IPS-18c (cell line): Measurements from ENCODE around the gene OR1F1.

Source experiments
- H3K4me3 ChIP-seq: 2 replicates; pipeline ENCODE4 v1.7.0; 2013; ENCODE audit warnings: low read depth, mild to moderate bottlenecking, low read length, moderate library complexity; ENCODE audit not compliant: insufficient read depth
- H3K9me3 ChIP-seq: one replicate; pipeline ENCODE4 v1.6.1; 2013; ENCODE audit warnings: mild to moderate bottlenecking, low read length, moderate library complexity; ENCODE audit not compliant: control insufficient read depth, insufficient read depth

The OR1F1 gene

DNA sequence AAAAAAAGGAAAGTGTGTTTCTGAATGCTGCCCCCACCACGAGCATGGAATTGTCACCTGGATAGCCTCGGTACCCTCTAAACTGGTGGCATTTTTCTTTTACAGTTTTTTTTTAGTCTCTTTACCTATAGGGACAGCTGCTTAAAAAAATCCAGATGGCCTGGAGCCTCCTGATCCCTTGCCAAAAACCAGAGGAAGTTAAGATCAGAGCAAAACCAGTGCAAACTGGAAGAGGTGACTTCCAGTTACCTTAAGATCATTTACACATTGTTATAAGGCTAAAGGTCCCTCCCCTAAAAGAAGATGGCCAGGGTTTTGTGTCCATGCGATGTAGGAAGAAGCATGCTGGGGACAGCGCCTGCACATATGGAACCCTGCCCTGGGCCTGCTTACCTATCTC, 65.0 kb downstream of the OR1F1 start:
- peaks cover 3% of the 10 kb centered on the region for H3K9me3 ChIP-seq
- no peak overlapping the region for H3K4me3 ChIP-seq

DNA sequence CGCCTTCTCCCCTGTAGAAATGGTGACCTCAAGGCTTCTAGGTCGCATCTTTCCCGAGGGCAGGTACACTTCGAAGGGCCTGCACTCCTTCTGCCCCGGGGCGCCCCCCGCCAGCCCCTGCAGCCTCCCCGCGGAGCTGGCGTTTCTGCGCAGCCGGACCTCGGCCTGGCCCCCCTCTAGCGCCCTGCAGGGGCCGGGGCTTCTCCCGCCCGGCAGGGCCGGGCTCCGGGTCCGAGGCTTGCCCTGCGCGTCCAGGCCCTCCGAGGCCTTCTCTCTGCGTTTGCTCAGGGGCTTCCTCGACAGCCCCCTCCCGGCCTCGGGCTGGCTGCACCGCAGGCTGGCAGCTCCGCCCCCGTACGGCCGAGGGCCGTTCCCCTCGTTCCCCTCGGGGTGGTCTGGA, 66.3 kb downstream of the OR1F1 start:
- H3K9me3 ChIP-seq = peaks cover 3% of the 10 kb centered on the region
- H3K4me3 ChIP-seq = no peak overlapping the region
